Dedifferentiated amniotic fluid mesenchymal stem cell (primary cell): ENCODE measurements around the gene ADAM12.
"Not testable (repeated sequence)": the region's sequence is repeated elsewhere in the genome, so short reads cannot be mapped to it uniquely, and the experiment has no call there.

Experiments
- DNase-seq: peaks from one replicate; pipeline ENCODE4 v3.0.0-alpha.2; 2016; ENCODE audit errors: extremely low spot score

ADAM12 gene

DNA sequence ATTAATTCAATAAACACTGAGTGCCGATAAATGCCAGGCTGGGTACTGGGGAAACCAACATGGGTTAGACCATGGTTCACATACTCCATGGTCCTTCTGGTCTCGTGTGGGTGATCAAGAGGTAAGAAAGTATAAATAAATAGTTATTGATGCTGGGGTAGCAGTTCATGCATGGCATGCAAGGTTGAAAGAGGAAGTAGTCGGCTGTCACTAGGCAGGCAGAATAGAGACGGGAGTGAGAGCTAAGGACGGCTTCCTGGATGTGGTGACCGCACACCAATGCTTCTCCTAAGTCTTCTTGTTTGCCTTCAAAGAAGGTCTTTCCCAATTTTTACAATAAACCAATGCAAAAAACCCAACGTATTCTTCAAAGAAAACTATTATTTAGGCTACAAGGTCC lies 208.6 kb downstream of the ADAM12 start:
- DNase-seq = no peak

DNA sequence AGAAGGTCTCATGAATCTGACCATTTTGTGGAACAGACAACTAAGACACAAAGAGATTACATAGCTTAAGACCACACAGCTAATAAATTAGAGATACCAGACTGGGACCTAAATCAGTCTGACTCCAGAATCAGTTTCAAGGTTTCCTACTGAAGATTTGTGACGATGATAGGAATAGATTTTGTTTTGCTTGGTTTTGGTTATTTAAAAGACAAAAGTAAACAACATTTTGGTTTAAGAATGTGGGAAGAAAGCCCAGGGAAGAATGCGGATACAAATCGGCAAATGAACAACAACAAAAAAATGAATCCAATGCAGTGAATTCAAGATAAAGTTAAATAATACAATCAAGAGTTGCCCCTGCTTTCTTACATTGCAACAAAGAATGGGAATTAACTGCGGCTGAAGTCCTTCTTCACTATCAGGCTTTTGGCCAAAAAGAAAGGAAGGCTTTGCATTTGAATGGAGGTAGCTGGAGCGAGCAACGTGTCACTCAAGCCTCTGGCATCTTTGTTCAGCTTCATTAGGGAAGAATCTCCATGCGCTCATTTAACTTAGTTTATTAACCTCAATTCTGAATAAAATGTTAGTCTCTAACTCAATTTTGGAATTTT lies 210.8 kb downstream of the ADAM12 start:
- peak; percentile 23 for DNase-seq

DNA sequence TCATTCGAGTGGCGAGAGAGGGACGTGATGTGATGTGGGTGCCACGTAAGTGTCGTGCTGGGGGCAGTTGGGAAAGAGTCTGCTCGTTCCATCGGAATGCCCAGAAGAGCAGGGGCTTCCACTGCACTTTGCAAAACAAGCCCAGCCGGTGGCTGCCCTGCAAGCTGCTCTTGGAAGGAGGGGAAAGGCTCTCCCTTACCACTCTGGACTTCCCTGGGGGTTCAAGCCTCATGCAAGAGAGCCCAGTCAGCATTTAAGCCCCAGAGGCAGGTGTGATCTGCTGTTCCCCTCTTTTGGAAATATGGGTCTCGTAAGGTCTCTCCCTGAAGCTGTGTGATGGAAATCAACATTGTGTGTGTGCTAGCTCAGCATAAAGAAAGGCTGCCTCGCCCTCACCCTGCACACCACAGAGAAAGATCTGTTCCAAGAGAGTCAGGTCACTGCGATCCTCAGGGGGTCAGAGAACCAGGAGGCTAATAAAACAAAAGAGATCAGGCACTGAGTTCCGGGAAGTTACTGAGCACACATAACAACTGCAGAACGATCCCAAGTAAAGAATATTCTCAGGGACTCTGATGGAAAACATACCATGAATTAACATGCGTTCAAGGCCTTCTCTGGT lies 212.5 kb downstream of the ADAM12 start:
- DNase-seq = no peak

DNA sequence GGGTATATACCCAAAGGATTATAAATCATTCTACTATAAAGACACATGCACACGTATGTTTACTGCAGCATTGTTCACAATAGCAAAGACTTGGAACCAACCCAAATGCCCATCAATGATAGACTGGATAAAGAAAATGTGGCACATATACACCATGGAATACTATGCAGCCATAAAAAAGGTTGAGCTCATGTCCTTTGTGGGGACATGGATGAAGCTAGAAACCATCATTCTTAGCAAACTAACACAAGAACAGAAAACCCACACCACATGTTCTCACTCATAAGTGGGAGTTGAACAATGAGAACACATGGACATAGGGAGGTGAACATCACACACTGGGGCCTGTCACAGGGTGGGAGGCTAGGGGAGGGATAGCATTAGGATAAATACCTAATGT lies 215.5 kb downstream of the ADAM12 start:
- DNase-seq = not testable (repeated sequence)

DNA sequence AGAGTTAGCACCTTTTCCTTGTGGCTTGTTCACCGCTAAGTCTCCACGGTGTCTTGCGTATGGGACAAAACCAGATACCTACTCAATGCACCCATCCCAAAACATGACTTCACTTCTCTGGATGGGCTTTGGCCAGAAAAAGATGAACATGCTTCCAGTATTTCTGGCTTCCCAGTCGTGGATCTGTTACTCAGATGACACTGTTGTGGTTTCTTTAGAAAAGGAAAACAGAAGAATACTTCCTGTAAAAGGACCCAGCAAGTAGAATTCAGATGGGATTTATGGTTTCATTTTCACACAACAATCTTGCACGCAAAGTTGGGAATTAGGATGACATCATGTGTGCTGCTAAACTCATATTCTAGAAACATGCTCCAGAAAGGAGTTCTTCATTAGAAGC lies 216.7 kb downstream of the ADAM12 start:
- DNase-seq = peak; percentile 92

DNA sequence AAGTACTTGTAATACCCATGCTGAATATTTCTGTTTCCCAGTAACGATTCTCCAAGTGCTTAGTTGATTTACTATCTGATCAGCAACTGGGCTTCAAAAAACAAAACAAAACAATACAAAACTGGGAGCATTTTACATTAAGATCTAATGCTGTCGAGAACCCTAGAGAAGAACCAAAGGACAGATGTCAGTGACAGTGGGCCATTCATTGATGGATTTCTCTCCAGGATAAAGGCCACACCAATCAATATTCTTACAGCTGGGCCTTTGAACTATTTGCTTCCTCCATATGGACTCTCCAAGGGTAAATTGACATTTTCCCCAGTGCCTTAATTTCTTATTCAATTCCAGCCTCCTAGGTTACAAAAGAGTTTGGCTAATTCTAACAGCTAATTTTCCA lies 217.5 kb downstream of the ADAM12 start:
- DNase-seq = no peak

DNA sequence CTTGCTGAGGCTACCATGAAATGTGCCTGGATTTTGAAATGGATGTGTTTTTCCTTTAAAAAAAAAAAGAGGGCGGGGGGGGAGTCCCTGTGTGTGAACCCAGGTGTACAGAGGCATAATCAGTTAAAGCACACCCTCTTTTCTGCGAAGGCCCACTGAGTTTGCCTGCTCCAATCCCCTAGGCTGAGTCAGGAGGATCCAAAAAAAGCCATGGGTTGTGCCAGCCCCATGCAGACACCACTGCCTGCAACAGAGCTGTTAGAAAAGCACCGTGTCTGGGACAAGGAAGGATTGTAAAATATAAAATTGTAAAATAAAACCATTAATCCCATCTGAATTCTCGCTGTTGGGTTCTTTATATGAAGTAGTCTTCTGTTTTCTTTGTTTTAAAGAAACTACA lies 217.9 kb downstream of the ADAM12 start:
- DNase-seq = no peak

DNA sequence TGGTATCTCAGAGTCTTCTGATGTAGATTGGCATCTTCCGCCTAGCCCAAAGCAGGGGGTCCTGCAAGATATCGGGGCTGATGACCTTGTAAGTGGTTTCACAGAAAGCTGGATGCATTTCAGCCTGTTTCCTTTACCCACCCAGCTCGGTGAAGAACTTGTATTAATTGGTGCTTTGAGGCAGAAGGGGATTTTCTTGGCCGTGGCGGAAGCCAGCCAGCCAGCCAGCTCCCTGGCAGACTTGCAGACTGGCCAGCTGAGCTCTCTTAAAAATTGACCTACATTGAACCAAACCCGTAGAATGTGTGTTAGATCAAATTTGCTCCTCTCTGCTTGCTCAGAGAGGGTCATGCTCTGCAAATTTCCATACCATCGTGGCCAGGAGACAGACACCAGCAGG lies 218.4 kb downstream of the ADAM12 start:
- DNase-seq = no peak

DNA sequence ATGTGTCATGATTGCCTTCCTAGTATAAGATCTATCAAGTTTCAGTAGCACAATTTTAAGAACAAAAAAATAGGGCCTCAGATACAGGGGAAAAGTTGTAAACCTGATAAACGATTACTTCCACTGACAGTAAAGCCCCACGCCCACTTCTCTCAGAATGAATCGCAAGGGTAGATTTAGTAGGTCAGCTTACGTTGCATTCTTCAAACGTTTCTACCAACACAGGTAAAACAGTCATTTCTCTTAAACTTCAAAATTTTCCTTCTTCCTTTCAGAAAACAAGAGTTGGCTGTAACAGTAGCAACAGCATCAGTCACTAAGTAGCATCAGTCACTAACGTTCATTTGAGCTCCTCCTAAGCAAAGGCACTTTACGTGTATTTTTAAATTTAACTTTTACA lies 221.5 kb downstream of the ADAM12 start:
- DNase-seq = no peak

DNA sequence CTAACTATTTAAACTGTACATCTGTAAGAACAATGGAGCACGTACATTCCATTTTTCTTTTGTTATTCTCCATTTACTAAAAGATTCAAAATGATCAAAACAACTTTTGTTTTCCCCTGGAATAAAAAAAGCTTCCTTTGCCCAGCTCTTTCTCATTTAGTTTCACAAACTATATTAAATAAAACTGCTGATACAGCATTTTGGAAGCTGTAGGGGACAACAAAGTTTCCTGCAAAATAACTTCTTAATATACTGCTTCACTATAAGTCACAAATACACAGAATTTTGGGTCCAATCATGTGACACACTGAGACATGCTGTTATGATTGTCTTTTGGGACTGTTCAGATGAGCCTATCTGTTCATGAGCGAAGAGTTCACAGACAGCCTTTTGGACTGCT lies 222.4 kb downstream of the ADAM12 start:
- DNase-seq = no peak

DNA sequence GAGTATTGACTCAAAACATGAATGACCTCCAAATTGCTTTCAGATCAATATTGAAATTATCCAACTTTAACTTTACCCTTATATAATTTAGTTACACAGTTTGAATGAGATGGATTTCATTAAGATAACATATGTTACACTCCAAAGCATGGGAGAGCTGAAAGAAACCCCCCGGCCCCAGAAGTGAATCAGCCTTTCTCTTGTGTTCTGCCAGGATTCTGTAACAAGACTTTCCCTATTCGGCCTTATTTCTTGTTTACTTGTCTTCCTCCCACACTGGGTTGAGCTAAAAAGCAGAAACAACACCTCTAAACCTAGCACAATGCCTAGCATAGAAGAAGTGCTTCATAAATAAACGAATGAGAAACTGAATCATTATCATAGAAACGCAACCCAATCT lies 224.8 kb downstream of the ADAM12 start:
- no peak for DNase-seq

DNA sequence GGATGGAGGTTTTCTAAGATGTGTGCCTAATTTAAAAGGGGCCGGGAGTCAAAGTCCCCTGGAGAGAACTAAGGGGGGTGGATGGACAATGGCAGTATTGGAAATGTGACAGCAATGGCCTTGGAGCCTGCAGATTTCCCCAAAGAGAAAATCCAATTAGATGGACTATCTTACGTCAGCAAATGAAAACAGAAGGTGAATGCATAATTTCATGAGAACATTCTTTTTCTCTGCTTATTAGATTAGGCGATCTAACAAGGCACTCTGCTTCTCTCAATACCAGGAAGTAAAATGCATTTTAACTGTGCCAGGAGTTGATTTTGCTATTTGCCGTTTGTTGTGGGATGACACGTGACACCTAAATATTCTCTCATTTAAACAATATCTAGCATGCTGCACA lies 226.6 kb downstream of the ADAM12 start:
- DNase-seq = no peak

DNA sequence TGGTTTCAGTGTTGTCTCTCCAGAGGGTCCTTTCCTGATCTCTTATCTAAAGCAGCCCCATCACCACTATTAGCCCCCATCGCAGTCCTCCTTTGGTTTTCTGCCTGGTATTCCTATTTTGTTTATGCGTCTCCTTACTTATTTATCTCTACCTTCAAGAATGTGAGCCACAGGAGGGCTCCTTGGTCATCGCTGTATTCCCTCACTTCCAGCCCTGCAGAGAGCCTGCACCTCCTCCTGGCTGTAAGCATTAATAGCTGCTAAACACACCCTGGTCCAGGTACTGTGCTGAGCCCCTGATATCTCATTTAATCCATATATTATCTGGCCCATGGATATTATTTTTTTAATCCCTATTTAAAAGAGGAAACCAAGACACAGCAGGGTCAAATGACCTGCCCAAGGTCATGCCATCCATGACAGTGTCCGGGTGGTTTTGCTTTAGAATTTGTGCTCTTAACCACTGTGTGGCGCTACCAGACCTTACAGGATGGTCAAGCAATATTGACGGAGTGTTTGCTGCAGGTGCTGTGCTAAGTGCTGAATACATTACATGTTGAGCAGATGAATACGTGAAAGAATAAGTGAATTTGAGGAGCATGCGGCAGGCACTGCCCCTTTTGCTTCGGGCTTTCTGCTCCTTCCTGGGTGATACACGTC lies 227.2 kb downstream of the ADAM12 start:
- DNase-seq = no peak

DNA sequence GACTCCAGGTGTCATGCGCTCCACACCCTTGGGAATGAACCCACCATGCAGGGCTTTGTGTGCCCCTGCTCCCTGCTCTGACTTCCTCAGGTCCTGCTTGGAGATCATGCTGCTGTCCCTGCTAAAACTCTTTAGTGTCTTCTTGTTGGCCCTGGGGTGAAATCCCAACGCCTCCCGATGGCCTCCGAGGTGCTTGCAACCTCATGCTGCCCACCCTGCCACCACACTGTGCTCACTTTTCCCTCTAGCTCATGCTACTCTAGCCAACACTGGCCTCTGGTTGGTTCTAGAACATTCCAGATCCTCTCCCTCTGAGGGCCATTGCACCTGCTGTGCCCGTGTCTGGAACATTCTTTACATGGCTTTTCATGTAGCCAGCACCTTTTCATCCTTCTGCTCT lies 227.7 kb downstream of the ADAM12 start:
- no peak for DNase-seq

DNA sequence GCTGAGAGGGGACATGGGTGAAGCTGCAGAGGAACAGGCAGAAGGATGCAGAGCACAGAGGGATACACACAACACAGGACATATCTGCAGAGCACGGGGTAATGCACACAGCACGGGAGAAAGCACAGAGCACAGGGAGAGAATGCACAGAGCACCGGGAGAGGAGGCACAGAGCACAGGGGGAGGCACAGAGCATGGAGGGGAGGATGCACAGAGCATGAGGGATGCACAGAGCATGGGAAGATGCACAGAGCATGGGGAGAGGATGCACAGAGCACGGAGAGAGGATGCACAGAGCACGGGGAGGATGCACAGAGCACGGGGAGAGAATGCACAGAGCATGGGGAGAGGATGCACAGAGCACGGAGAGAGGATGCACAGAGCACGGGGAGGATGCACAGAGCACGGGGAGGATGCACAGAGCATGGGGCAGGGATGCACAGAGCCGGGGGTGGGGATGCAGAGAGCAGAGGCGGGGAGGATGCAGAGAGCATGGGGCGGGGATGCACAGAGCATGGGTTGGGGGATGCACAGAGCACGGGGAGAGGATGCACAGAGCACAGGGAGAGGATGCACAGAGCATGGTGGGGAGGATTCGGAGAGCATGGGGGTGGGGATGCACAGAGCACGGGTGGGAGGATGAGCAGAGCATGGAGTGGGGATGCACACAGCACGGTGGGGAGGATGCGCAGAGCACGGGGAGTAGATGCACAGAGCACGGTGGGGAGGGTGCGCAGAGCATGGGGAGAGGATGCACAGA lies 230.0 kb downstream of the ADAM12 start:
- no peak for DNase-seq

DNA sequence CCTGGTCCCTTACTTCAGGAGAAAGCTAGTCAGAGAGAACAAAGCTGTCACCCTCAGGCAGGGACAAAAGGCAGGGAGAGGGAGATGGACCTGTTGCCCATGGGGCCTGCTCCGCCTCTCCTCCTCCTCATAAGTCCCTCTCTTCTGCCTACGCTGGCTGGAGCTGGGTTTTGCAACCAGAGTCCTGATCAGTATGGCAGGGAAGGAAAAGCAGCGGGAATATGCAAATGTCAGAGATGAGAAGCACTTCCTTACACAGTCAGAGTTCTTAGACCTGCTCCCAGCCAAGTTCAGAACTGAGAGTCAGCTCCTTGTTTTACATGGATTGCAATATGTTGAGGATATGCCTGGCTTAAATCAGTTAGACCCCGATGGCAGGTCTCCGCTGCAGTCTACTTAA lies 231.1 kb downstream of the ADAM12 start:
- no peak for DNase-seq

DNA sequence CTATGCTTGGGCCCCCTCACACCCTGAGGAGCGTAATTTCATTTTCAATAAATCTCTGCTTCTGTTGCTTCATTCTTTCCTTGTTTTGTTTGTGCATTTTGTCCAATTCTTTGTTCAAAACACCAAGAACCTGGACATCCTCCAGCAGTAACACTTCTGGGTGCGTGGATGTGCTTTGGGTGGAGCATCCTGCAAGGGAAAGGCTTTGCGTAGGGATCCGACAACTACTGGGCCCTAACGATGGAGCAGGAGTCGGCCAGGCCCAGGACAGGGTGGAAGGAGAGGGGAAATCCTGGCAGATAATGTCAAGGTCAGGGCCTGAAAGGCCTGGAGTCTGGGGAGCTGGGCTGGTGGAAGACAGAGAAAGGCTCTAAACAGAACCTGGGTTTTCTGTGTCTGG lies 231.8 kb downstream of the ADAM12 start:
- DNase-seq = no peak

DNA sequence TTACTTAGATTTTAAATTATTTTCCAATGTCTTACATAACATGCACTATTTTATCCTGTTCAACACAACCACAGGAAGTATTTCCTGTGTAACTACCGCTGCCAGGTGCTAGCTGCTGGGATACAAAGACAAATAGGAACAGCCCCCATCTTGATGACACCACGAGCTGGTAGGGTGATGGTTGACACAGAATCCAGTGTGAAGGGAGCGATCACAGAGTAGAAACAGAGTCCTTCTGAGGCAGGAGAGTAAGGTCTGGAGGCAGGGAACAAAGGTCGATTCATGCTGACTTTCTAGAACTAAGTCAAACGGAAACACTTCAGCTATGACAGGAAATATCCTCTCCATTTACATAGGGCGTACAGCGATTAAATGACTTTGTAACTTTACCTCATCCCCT lies 232.3 kb downstream of the ADAM12 start:
- no peak for DNase-seq

DNA sequence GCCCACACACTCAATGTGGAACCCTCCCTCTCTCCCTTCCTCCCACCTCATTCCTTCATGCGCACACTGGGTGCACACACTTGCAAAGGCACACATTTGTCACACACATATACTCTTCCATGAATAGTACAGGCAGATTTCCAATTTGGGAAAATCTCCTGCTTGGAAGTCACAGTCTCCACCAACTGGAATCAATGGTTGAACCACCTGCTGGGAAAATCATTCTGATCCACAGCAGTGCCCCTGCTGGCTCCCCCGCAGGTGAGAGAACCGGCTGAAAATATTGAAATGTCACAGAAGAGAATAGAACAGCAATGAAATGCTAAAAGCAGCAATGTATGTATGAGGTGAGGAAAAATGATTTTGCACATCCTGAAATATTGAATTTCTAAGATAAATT lies 232.7 kb downstream of the ADAM12 start:
- no peak for DNase-seq

DNA sequence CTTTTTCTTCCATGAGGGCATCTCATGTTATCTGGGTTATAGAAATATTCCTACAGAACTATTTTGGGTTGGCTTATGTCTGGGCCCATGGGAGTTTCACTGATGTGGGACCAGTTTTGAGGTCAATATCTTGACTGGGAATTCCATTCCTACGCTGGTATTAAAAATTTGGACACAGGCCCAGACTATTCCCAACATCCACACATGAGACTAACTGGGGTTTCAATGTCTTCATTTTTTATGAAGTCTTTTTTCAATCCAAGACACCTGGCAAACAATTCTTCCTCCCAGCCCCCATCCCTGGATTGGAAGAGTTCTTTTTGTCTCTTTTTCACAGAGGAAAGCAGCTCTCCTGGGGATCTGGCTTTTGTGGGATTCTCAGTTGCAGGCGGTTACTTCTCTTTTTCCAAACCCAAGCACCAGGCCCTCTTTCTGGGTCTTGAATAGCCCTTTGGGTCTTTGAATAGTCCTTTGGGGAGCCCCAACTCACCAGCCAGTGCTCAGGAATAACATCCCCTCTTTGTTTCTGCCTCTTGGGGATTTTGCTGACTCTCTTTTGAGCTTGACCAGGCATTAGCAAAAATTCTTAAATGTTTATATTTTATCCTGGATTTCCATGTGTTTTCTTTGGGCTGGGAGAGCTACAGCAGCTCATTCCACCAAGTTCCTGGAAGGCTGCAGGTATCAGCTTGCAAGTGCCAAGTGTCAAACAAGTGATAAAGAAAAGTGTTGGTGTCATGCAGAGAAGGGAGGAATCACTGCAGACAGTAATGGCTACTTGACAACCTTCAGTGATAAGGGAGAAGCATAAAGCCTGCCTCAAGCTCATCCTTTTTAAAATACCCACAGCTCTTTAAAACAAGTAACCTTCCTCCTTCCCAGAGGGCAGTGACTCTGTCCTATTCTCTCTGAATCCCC lies 234.3 kb downstream of the ADAM12 start:
- no peak for DNase-seq

DNA sequence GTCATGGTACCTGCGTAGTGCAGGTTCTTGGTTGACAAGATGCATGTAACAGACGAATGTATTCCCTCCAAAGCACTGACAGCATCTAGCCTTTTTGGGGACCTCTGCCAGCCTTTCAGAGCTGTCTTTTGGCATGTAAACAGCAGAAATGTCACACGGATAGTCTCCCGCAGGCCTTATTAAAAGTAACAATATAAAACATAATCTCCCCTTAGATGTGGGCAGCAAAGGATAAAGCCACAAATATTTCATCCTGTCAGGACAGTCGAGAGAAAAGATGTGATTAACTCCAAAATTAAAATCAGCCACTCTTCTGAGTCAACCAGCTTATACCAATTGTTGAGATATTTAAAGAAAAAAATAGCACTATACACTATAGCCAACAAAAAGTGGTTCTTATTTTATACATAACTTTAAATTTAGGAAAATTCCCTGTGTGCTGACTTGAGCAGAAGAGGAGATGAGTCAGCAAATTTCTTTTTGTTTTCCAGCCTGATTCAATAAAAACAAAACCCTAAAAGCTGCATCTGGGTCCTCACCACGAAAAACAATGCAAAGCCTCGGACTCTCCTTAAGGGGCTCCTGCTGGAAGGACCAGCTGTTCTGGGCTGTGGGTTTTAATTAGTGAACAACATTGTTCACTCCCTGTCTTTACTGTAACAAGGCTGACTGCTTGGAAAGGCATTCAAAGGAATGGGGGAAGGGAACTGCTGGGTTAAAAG lies 240.2 kb downstream of the ADAM12 start:
- peak; percentile 57 for DNase-seq
